GM21367 (cell line): Measurements from ENCODE around the gene PTPRD.
"Not testable (repeated sequence)": the region's sequence is repeated elsewhere in the genome, so short reads cannot be mapped to it uniquely, and the experiment has no call there.

Source experiments
- ATAC-seq: cut with Tn5 transposase; IDR thresholded peaks from one replicate; pipeline ENCODE4 v1.9.1; 2021; ENCODE audit not compliant: unreplicated experiment

Gene PTPRD

DNA sequence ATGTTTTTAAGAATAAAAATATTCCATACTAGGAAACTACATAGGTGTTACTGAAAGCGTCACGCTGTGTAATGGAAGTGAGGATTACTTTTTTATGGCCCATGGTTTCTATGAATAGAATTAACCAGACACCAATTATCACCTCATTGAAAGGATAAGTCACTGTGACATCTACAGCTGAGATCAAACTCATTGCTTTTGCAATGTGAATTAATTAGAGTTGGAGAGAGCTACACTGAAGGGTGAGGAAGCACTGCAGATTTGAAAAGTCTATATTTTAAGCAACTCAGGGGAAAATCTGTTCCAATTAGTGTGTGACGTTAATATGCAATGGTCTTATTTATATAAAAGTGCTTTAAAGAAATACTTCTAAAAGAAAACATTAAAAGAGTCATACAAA is 1513.2 kb downstream of the PTPRD start:
- no peak for ATAC-seq

DNA sequence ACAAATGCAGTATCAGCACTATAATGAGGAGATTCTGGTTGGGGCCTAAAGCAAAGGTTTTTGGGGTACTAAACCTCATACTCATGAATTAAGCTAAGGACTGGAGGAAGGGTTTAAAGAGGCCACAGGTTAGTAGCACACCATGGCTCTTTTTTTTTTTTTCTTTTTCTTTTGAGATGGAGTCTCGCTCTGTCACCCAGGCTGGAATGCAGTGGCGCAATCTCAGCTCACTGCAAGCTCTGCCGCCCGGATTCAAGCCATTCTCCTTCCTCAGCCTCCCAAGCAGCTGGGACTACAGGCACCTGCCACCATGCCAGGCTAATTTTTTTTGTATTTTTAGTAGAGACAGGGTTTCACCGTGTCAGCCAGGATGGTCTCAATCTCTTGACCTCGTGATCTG is 1515.5 kb downstream of the PTPRD start:
- ATAC-seq: not testable (repeated sequence)

DNA sequence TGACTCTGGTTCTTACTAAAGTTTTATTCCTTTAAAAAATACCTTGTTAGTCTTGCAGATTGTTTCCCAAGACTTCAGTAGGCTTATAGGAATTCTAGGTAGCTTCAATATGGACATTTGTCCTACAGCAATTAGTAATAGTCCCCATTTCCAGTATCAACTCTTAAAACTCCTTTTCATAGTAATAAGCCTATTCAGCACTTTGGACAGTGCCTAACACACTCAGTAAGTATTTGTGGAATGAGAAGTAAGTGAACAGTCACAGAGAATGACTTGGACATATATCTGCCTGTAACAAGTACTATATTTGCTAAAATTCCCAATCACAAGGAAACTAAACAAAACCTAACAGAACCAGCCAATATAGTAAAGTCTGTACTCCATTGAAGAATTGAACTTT is 1521.4 kb downstream of the PTPRD start:
- ATAC-seq: no peak

DNA sequence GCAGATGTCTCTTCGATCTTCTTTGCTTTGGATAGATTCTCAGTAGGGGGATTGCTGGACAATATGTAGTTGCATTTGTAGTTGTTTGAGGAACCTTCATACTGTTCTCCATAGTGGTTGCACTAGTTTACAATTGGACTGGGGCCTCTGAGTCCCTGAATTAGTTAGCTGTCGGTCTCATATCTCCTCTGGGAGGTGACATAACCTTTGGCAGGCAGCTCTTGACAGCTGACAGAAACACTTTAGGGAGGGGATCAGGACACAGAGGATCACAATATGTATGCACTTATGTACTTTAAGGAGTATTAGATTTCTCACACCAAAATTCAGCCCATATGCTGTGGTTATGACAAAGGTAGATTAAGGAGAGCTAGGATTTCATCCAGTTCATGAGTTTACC is 1533.3 kb downstream of the PTPRD start:
- ATAC-seq: no peak

DNA sequence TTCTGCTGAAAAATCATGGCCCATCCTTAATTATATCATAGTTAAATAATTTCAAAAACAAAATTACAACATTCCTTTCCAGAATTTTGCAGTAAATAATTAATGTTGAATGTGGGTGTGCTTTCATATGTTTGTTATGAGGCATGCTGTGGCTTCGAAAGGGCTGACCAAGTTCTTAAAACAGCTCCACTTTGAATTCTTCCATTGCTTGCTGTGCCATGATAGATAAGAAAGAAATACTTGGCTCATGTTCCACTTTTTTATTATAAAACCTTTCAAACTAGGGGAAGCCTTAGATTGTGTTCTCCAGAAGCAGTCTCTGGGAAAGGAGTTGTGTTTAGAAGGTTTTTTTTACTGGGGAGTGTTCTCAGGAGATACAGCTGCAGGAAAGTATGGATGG is 1534.5 kb downstream of the PTPRD start:
- no peak for ATAC-seq

DNA sequence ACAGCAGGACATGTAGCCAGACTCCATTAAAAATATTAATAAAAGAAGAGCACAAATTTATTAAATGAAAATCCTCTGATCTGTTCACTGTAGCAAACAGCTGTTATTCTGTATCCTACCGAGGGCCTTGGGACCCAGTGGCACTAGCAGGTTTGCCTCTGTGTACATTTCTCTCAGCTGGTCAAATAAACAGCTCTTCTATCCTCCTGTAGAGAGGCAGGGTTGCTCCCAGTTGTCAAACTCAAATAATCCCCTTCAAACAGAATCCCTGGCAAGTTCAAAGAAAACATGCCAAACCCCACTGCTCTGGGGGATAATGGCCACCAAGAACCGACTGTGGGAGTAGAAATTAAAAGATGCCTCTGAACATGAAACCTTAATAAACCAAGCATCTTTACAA is 1551.2 kb downstream of the PTPRD start:
- ATAC-seq: no peak

DNA sequence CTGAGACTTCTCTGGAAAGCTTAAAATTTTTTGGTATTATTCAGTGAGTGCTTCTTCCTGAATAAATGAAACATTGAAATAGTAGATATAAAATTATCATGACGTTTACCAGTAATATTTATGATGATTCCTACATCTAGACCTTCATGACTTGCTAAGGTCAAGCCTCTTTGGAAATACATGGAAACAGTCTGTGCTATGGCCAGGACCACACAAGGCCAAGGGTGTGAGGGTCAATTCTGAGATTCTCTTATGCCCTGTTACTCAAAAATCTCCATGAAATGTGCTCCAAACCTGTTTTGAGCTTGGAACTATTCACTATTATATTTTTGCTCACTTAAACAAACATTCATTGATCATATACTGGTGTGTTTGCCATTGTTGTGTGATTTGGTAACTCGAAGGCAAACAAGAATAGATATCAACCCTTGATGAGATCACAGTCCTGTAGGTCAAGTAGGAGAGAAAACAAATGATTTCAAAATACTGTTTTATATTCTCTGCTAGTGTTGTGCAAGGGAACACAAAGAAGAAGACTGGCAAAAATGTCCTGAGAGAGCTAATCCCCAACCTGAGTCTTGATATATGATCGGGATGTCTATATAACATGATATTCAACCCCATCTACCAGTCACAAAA is 1558.3 kb downstream of the PTPRD start:
- no peak for ATAC-seq

DNA sequence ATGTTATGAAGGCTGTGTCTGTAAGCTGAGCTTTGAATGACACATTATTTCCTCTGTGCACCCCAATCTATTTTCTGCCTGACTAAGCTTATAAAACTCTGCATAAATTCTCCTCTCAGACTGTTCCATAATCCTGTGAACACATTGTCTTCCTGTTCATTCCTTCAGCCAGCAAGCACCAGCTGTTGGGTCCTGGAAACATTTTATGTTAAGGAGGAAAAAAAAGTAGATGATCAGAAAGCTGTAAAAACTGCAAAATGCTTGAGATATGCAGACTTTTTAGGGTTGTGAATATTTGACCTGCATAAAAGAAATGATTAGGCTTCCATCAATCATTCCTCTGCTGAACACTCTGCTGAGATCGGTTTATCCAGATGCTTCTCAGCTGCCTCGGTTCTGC is 1567.2 kb downstream of the PTPRD start:
- no peak for ATAC-seq

DNA sequence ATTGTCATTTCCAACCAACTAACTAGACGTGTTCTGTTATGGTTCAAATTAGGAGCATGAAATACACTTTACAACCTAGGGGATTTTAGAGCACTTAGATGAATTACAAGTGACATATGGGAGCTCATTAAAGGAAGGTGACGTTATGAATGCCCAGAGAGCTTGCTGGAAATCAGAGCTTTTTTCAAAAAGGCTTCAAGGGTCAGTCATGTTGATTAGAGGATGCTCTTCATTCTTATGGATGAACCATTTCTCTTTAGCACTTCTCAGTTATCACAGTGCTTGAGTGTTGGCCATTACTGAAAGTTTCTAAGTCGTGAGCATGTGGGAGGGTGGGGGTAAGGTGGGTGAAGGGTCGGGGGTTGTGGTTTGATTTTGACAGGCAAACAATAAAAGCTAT is 1567.7 kb downstream of the PTPRD start:
- ATAC-seq: no peak

DNA sequence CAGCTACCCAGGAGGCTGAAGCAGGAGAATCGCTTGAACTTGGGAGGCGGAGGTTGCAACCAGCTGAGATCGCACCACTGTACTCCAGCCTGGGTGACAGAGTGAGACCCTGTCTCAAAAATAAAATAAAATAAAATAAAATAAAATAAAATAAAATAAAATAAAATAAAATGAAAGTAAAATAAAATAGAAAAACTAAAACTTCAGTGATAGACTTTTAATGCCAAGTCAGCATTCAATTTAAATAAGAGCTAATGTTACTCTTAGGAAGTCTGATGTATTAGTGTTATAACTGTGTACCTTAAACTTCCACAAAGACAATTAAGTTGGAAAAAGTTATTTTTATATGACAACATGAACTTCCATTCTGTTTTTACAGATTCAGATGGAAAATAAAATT is 1569.0 kb downstream of the PTPRD start:
- not testable (repeated sequence) for ATAC-seq

DNA sequence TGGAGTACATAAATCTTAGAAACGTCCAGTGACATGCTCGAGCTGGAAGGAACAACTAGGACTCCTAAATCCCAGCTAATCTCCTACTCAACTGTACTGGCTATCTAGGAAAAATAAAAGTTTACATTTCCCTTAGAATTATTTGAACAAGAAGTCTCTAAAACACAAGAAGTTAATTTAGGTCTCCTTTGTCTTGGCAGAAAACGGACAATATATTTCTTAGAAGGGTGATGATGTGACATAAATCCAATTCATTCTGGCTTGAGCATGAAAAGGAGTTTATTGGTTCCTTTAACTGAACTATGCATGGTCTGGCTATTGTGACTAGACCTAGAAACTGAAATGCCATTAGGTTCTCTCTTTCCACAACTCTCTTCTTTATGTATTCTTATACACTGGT is 1571.0 kb downstream of the PTPRD start:
- ATAC-seq: no peak

DNA sequence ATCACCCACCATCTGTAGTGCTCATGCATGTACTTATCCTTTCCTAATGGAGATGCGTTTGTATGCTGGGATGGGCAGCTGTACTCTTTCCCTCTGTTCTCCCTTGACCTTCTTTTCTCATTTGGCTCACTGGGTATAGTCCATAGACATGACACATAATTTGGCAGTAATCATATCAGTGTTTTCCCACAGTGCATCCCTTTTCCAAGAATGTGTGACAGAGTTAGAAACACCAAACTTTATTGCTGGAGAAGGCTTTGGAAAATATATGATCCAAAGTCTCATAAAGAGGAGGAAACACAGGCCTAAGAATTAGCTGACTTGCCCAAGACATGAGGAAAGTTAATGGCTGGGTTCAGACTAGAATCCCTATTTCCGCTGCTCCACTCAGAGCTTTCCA is 1579.8 kb downstream of the PTPRD start:
- no peak for ATAC-seq

DNA sequence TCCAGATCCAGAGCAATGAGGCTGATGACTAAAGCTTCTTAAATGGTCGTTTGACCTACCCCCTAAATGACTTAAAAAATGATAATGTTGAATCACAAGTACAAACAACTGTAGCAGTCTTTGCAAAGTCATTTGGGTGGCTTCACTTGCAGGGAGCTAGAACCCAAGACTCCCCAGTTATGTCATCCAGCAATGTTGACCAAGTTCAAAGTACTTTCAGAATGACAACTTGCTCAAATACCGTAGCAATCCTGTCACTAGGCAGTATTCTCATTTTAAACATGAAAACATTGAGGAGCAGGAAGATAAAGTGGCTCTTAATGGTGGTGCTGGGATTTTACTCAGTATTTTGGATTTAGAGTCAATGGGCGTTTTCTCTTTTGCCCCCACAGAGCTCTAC is 1596.2 kb downstream of the PTPRD start:
- no peak for ATAC-seq

DNA sequence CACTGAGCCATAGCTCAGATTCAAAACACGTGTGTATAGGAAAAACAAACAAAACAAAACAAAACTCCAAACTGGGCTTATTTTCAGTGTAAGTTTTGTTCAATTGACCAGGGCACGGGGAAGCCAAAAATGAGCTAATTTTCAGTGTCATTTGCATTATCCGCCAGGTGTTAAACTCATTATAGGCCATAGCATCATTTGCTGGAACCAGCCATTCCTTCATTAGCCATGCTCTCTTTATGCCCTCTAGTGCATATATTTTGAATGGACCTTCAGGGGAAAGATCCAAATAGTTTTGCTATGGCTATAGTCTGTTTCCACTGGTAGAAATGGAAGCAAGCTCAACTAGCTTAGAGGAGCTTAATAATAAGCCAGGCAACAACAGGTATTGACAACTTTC is 1608.0 kb downstream of the PTPRD start:
- no peak for ATAC-seq

DNA sequence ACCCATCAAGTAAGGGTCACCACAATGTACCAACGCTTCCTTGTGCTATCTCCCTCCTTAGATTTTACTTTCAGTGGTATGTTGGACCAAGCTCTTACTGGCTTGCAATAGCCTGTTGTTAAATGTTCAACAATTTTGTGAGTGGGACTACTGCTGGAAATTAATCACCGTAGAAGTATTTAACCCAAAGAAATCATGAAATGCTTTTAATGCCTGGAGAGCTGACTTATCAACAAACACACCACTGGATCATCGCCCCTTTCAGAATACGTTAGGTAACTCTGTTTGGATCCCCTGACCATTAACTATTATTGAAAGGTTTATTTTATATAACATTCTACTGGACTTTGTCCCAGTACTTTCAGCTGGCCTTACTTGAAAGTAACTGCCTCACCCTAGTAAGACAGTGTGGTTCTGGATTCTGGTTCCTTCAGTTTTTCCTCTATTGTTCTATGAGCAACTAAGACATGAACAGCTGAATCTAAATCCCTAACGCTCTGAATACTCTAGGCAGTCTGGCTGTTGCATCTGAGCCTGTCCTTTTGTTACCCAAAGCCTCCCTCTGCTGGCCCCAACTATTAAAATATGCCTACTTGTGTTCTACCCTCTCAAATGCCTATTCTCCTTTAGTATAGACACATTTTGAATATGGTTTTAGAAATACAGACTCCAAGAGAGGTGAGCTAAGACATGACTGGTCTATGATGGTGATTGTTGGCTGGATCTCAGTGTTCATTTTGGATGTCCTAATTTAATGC is 1609.8 kb downstream of the PTPRD start:
- no peak for ATAC-seq

DNA sequence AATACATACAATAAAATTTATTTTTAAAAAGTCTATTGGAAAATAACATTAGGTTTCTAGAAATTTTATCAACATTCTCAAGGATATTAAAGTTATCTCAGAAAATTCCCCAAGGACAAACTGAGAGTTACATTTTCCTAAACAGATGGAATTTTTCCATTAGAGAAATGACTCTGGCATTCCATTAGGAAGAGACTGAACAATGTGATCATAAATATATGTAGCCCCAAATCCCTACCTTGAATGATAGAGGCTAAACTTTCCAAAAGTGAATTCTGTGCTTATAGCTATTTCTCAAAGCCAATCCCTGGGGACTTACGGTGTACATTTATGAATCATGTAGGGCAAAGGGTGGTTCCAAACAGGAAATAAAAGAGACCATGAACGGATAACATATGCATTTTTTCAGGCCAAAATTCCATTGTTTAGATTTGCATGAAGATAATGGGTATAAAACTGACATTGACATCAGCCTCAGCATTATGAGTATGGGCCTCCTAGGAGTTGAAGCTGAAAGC is 1632.2 kb downstream of the PTPRD start:
- no peak for ATAC-seq

DNA sequence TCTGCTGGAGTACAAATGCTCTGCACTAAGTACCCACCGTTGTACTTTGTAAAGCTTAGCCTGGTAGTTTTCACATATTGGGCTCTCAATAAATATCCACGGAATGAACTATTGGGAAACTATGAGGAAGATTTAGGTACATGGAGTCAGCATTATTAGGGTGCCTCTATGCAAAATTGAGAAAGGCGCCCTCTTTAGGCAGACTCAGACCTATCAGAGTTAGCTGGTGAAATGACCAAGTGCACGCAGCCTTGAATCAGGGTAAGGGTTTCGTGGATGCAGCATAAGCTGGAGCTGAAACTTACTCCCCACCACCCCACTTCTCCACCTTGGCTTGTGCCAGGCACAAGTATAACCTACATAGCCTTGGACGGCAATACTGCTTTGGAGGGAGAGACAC is 1634.5 kb downstream of the PTPRD start:
- no peak for ATAC-seq

DNA sequence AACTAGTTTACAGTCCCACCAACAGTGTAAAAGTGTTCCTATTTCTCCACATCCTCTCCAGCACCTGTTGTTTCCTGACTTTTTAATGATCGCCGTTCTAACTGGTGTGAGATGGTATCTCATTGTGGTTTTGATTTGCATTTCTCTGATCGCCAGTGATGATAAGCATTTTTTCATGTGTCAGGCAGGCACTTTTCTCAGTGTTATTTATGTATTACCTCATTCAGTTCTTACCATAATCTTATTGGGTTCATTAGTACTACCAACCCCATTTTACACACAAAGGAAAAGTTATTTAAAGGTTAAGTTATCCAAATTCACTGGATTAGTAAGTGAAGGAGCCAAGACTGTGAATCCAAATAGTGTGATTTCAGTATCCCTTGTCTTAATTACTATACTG is 1644.5 kb downstream of the PTPRD start:
- ATAC-seq: not testable (repeated sequence)

DNA sequence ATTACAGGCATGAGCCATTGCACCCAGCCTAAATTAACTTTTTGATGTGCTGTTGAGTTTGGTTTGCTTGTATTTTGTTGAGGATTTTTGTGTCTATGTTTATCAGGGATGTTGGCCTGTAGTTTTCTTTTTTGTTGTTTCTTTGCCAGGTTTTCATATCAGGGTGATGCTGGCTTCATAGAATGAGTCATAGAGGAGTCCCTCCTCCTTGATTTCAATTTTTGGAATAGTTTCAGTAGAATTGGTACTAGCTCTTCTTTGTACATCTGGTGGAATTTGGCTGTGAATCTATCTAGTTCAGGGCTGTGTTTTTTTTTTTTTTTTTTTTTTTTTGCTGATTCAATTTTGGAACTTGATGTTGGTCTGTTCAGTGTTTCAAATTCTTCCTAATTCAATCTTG is 1648.9 kb downstream of the PTPRD start:
- ATAC-seq: no peak

DNA sequence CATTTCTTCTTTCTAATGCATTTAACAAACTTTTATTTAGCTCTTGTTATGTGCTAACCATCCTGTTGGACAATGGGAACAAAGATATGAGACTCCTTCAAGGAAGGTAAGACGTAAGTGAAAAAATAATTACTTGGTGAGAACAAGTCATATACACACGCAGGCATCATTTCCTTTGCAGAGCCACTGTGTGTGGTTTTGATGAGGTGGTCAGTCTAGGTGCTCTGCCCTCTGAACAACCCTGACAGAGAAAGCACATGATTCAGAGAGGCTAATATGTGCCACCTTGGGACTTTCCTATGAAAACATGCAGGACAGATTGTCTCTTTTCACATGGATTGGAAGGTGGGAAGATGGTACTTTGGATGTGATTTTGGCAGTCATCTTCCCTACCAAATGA is 1650.7 kb downstream of the PTPRD start:
- ATAC-seq: no peak

DNA sequence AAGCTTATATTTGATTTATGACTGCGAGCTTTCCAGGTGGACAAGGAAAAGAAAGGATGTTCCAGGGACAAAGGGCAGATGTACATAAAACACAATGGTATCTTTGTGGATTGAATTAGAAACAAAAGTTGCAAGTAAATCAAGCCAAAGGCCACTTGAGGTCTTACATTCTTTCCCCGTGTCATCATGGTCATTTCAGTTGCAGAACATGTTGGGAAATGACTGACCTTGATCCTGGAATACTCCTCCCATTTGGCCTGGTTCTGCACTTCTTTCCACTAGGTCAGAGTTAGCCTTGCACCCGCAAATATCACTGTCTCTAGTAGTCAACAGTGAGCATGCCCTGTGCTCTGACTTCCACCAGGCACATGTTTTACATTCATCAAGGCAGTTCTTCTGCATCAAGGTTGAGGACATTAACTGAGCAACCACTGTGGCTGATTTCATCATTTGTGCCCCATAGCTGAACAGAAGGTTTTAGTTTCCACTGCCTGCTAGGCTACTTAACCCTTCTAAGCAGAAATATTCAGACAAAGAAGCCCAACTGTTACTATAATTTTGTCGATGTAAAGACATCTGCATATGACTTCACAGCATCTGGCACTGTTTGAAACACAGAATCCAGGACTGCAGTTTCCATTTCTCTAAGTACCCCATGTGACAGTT is 1651.5 kb downstream of the PTPRD start:
- no peak for ATAC-seq

DNA sequence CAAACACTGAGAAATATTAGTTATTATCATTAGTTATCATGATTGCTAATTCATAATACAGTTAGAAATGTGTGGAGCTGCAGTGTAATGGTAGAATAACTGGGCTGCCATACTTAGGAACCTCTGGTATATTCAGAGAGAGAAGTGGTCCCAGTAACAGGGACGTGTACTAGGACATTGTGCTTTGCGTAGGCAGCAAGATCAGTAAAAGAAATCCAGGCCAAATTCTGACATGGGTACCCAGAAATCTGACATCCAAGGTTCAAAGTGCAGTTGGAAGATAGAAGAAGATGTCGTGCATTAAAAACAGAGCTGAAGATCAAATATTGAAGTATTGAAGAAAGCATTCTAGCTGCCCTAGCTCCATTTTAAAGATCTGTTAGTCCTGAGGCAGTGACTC is 1652.5 kb downstream of the PTPRD start:
- no peak for ATAC-seq
